Gastrocnemius medialis (tissue), 4 donors: Measurements from ENCODE around the gene KRTAP10-6.

Experiments
- POLR2A ChIP-seq, 2 donors: fragments of 450-650 bp; IDR thresholded peaks; one replicate each; pipeline ENCODE4 v1.6.1; 2017; ENCODE audit warnings: antibody characterized with exemption in 2 of 2, mild to moderate bottlenecking in 2 of 2, moderate library complexity in 2 of 2
- TF ChIP-seq, protein P1 (sequence below), 5 experiments: fragments of 450-650 bp in 3 of 5; fragments of 200-600 bp in 2 of 5; sonication (generic) in 2 of 5; IDR thresholded peaks in 4 of 5; conservative IDR thresholded peaks in 1 of 5; 1 replicate in 4 of 5; 2 replicates in 1 of 5; pipeline ENCODE4 v1.5.1; 2016 to 2019; ENCODE audit warnings: antibody characterized with exemption in 5 of 5, mild to moderate bottlenecking in 3 of 5, moderate library complexity in 3 of 5

DNA sequence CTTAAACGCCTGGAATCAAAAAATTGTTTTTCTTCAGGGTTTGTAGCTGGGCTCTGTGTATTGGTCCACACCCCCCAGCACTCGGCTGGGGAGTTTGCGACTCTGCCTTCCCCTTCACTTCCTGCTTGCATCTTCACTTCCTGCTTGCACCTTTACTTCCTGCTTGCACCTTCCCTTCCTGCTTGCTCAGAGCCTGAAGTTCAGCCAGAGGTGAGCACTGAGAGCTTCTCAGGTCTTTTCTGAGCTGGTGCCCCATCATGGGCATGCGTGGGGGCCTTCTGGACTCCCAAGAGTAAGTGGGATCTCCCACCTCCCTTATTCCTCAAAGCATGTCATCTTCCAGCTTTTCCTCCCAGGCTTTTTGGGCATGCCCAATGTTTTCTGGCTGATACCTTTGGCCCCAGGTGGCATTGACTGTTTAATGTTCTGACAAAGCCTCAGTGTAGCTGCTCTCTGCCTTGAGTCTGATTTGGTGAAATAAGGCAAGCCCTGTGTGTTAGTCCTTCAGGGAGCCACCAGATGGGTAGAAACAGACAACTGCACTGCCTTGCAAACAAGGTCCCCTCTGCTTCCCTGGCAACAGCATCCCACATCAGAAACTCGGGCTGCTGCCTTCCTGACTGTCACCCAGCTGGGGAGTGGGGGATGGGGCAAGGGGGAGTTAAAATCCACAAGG, 44.5 kb downstream of the KRTAP10-6 start:
- TF ChIP-seq, protein P1, sequence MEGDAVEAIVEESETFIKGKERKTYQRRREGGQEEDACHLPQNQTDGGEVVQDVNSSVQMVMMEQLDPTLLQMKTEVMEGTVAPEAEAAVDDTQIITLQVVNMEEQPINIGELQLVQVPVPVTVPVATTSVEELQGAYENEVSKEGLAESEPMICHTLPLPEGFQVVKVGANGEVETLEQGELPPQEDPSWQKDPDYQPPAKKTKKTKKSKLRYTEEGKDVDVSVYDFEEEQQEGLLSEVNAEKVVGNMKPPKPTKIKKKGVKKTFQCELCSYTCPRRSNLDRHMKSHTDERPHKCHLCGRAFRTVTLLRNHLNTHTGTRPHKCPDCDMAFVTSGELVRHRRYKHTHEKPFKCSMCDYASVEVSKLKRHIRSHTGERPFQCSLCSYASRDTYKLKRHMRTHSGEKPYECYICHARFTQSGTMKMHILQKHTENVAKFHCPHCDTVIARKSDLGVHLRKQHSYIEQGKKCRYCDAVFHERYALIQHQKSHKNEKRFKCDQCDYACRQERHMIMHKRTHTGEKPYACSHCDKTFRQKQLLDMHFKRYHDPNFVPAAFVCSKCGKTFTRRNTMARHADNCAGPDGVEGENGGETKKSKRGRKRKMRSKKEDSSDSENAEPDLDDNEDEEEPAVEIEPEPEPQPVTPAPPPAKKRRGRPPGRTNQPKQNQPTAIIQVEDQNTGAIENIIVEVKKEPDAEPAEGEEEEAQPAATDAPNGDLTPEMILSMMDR (IDR thresholded peaks at IDR 0.05 in 4 of 5, conservative IDR thresholded peaks at IDR 0.05 in 1 of 5) = no peak
- TF ChIP-seq POLR2A (IDR thresholded peaks at IDR 0.05) = no peak
